ENCODE results near the gene PKN2.

PKN2 gene

DNA sequence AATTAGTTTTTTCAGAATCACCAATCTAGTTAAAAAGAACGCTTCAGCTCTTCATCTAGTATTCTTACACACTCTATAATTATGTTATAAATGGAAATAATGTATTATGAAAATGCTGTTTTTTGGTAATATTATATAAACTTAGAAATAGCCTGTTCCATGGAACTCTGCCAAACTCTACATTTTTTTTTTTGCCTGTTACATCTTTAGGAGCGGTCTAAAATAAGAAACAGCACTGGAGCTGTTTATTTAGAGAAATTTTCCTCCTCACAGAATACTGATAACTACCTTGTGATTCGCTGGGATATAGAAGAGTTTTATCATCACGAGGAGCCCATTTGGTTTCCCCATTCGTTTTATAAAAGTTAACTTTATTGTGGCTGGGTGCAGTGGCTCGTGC is 58.5 kb downstream of the PKN2 start:
- no peak for TF ChIP-seq MYC (IDR thresholded peaks at IDR 0.05; ENCODE audit: low read depth, low read length)
- TF ChIP-seq, protein P1, sequence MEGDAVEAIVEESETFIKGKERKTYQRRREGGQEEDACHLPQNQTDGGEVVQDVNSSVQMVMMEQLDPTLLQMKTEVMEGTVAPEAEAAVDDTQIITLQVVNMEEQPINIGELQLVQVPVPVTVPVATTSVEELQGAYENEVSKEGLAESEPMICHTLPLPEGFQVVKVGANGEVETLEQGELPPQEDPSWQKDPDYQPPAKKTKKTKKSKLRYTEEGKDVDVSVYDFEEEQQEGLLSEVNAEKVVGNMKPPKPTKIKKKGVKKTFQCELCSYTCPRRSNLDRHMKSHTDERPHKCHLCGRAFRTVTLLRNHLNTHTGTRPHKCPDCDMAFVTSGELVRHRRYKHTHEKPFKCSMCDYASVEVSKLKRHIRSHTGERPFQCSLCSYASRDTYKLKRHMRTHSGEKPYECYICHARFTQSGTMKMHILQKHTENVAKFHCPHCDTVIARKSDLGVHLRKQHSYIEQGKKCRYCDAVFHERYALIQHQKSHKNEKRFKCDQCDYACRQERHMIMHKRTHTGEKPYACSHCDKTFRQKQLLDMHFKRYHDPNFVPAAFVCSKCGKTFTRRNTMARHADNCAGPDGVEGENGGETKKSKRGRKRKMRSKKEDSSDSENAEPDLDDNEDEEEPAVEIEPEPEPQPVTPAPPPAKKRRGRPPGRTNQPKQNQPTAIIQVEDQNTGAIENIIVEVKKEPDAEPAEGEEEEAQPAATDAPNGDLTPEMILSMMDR (IDR thresholded peaks at IDR 0.05; ENCODE audit: low read depth, low read length): no peak
- TF ChIP-seq POLR2A (IDR thresholded peaks at IDR 0.05; ENCODE audit: extremely low read depth, insufficient read length): no peak
- TF ChIP-seq, protein P2, sequence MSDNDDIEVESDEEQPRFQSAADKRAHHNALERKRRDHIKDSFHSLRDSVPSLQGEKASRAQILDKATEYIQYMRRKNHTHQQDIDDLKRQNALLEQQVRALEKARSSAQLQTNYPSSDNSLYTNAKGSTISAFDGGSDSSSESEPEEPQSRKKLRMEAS (IDR thresholded peaks at IDR 0.05; ENCODE audit: low read depth, low read length): no peak
- H3K4me3 ChIP-seq (ENCODE audit: low read depth, low read length): no peak overlapping the region
- no peak for DNase-seq (ENCODE audit: low read depth)

GRCh38 chr1:88744142-88744541 is 60.1 kb downstream of the PKN2 start:
- H3K4me3 ChIP-seq (ENCODE audit: low read depth, low read length): no peak overlapping the region
- TF ChIP-seq, protein P2 (IDR thresholded peaks at IDR 0.05; ENCODE audit: low read depth, low read length): no peak
- TF ChIP-seq MYC (IDR thresholded peaks at IDR 0.05; ENCODE audit: low read depth, low read length) (no peak), POLR2A (IDR thresholded peaks at IDR 0.05; ENCODE audit: extremely low read depth, insufficient read length) (no peak)
- TF ChIP-seq, protein P1 (IDR thresholded peaks at IDR 0.05; ENCODE audit: low read depth, low read length): no peak
- DNase-seq (ENCODE audit: low read depth): no peak

- peak; percentile 28 for DNase-seq (ENCODE audit: low read depth)
- H3K4me3 ChIP-seq (ENCODE audit: low read depth, low read length): no peak overlapping the region
- TF ChIP-seq, protein P1 (IDR thresholded peaks at IDR 0.05; ENCODE audit: low read depth, low read length): no peak
- TF ChIP-seq MYC (IDR thresholded peaks at IDR 0.05; ENCODE audit: low read depth, low read length) (no peak), POLR2A (IDR thresholded peaks at IDR 0.05; ENCODE audit: extremely low read depth, insufficient read length) (no peak)
- TF ChIP-seq, protein P2 (IDR thresholded peaks at IDR 0.05; ENCODE audit: low read depth, low read length): no peak
Observed at GRCh38 chr1:88746916-88747315, 62.8 kb downstream of the PKN2 start.

DNA sequence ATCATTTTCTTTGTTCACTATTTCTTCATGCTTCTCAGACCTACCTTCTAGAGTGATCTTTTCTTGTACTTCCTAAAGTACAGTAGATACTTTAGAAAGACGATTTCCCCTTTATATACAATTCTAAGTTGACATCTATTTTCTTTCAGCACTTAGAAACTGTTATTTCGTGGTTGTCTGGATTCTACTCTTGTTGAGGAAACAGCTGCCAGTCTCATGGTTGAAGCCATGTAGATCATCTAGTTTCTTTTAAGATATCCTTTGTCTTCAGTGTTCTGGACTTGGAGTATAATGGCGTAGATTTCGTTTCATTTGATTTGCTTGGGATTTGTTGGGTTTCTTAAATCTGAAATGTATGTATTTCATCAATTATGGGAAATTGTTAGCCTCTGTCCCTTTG is 67.6 kb downstream of the PKN2 start:
- no peak overlapping the region for H3K4me3 ChIP-seq (ENCODE audit: low read depth, low read length)
- TF ChIP-seq, protein P2 (IDR thresholded peaks at IDR 0.05; ENCODE audit: low read depth, low read length): no peak
- TF ChIP-seq, protein P1 (IDR thresholded peaks at IDR 0.05; ENCODE audit: low read depth, low read length): no peak
- TF ChIP-seq MYC (IDR thresholded peaks at IDR 0.05; ENCODE audit: low read depth, low read length): no peak
- no peak for TF ChIP-seq POLR2A (IDR thresholded peaks at IDR 0.05; ENCODE audit: extremely low read depth, insufficient read length)
- DNase-seq (ENCODE audit: low read depth): no peak

- TF ChIP-seq, protein P2 (IDR thresholded peaks at IDR 0.05; ENCODE audit: low read depth, low read length): no peak
- TF ChIP-seq MYC (IDR thresholded peaks at IDR 0.05; ENCODE audit: low read depth, low read length) (no peak), POLR2A (IDR thresholded peaks at IDR 0.05; ENCODE audit: extremely low read depth, insufficient read length) (no peak)
- TF ChIP-seq, protein P1 (IDR thresholded peaks at IDR 0.05; ENCODE audit: low read depth, low read length): no peak
Observed at GRCh38 chr1:88753506-88753905, 69.4 kb downstream of the PKN2 start.

More at GRCh38 chr1:88753506-88753905, 69.4 kb downstream of the PKN2 start:
- no peak for DNase-seq (ENCODE audit: low read depth)
- H3K4me3 ChIP-seq (ENCODE audit: low read depth, low read length): no peak overlapping the region
